GM13976 (cell line): Measurements from ENCODE around the gene SNX24.

Experiments
- DNase-seq: peaks from one replicate; pipeline ENCODE4 v3.0.0; 2012; ENCODE audit warnings: low spot score
- CTCF ChIP-seq: IDR thresholded peaks from 2 replicates; pipeline ENCODE4 v1.5.1; 2012; ENCODE audit warnings: borderline replicate concordance, mild to moderate bottlenecking; ENCODE audit not compliant: insufficient read depth; ENCODE audit errors: extremely low read depth, missing control alignments, control extremely low read depth
- in situ Hi-C: fragments of 300-500 bp; cut with MboI; formaldehyde crosslinking; loops from one replicate; pipeline ENCODE4 v1.12.0; 2022; ENCODE audit warnings: low sequenced_read_pairs, mixed read lengths, inconsistent platforms; ENCODE audit not compliant: unreplicated experiment

The SNX24 gene

GRCh38 chr5:122984425-122984824 lies 139.0 kb downstream of the SNX24 start:
- in situ Hi-C loops: no loop called here
- no peak for TF ChIP-seq CTCF
- no peak for DNase-seq

- in situ Hi-C loops: no loop called here
- DNase-seq: no peak
- no peak for TF ChIP-seq CTCF
Observed at GRCh38 chr5:122985006-122985700, 139.7 kb downstream of the SNX24 start.

GRCh38 chr5:122985954-122986721 lies 140.7 kb downstream of the SNX24 start:
- no peak for TF ChIP-seq CTCF
- DNase-seq: peak; percentile 53
- in situ Hi-C loops: no loop called here

DNA sequence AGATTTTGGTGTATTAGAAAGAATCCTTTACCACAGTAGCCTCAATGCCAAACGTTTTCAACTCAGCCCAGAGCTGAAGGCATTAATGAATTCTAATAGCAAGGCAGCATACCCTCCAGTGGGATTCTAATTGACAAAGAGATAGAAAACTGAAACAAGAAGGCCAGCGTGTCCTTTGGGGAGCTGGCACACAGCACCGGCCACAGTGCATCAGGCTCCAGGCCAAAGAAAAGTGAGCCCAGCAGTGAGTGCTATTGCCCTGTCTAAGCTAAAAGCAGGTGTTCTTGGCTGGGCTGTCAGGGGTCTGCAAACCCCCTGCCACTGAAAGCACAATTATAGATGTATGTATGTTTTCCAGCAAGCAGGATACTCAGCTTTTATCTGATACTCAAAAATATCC lies 150.7 kb downstream of the SNX24 start:
- DNase-seq: no peak
- TF ChIP-seq CTCF: no peak
- in situ Hi-C loops: no loop called here

DNA sequence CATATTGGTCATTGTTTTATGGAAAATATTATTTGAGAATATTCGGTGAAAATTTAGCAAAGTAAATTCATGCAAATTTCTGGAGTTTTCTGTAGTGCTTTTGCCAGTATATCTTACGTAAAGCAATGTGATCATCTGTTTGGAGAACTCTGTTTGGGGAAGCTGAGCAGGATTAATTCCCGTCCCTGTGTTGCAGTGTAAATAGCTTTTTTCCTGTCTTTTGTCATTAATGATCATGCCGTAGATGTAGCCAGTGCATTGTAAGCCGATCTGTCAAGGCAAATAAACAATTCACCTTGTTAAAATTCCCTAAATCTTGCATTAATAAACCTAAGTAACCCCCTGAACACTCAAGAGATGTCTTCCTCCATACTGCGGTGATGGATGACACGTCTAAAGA lies 151.9 kb downstream of the SNX24 start:
- in situ Hi-C loops: no loop called here
- no peak for TF ChIP-seq CTCF
- no peak for DNase-seq

GRCh38 chr5:122999947-123000563 lies 154.6 kb downstream of the SNX24 start:
- in situ Hi-C loops: loop anchor here (5.0 to 10.0 kb wide), 2 partner anchors 103 to 495 kb away; no protein-coding TSS in a partner anchor
- TF ChIP-seq CTCF: peak; percentile 63
- peak; percentile 81 for DNase-seq
